22Rv1 (cell line): Measurements from ENCODE around the gene ADK.

Source experiments
- CTCF ChIP-seq: fragments of 450-650 bp; IDR thresholded peaks from 2 replicates; pipeline ENCODE4 v1.5.1; 2017; ENCODE audit warnings: mild to moderate bottlenecking
- ZFX ChIP-seq: fragments of 450-650 bp; IDR thresholded peaks from 2 replicates; pipeline ENCODE4 v1.6.1; 2017; ENCODE audit warnings: antibody characterized with exemption, borderline replicate concordance

DNA sequence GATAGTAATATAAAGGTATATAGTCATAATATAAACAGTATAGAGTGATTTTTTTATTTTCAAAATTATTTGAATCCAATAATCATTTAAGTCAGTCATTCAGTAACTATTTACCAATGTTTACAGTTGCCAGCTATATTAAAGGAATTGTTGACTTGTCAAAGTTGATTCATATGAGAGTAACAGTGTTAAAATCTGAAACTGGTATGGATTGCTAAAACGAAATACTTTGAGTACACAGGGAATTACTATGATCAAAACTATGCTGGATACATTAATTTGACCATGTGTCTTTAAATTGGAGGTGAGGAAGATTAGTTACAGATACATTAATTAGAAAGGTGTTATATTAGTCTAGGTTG lies 282.6 kb downstream of the ADK start:
- TF ChIP-seq CTCF (no peak), ZFX (no peak)
